ENCODE measurements around the gene TTLL3.

TTLL3 gene

DNA sequence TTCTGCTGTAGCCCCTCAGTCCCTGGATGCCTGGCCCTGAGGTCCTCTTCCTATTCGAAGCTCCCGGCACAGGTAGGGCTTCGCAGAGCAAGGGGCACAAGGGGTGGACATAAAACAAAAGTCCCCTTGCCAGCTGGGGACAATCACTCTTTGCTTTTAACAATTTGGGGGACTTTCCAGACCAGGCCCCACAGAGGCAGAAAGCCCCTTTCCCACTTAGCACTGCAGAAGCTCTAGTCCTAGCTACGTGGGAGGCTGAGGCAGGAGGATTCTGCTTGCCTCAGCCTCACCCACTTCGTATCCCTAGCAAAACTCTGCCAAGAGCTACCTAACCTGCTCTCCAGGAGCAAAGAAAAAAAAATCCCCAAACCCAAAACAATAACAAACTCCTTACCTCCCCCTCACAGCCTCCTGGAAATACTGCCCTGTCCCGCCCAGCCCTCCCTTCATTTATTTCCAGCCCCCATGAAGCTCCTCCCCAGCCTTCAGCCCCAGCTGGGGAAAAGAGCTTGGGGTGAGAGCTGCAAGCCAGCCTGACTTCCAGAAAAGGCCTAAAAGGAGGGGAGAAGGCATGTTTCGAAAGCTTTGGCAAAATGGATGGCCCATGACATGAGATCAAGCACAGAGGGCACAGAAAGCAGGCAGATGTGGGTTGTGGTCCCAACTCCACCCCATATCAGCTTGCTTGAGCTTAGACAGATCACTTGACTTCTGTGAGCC, 69.9 kb downstream of the TTLL3 start, which contains the start of gene CIDEC:
Gene CIDEC (minus strand): TSS at position 424 of the 720 bp plus-strand sequence. CDS start 1,767 bp downstream, outside the sequence.
- H3K27me3 ChIP-seq (ENCODE audit: insufficient read depth, low read length): peaks cover 10% of the 10 kb centered on the region
- no peak within 1 kb of the TSS for H2AFZ ChIP-seq (ENCODE audit: low read depth, low read length)
- no peaks in the 10 kb centered on the region for H3K9me3 ChIP-seq (ENCODE audit: low read length)
- H3K36me3 ChIP-seq (ENCODE audit: insufficient read depth, low read length): no peaks in the 10 kb centered on the region
- H3K4me3 ChIP-seq (ENCODE audit: low read length): no peak within 1 kb of the TSS
- no peaks in the 10 kb centered on the region for H3K4me1 ChIP-seq (ENCODE audit: insufficient read depth, low read length)

DNA sequence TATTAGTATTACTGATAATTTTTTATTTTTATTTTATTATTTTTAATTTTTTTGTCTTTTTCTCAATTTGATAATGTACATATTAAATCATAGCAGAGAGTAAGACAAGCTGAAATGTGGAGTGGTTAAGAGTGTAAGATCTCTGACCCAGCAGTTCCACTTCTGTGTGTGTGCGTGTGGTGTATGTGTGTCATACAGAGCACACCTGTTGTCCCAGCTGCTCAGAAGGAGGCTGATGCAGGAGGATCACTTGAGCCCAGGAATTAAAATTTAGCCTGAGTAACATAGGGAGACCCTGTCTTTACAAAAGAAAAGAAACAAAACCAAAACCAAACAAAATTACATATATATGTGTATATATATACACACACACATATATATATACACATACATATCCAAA, 71.4 kb downstream of the TTLL3 start:
- H3K4me3 ChIP-seq (ENCODE audit: low read length): no peak overlapping the region
- H3K4me1 ChIP-seq (ENCODE audit: insufficient read depth, low read length): no peaks in the 10 kb centered on the region
- H2AFZ ChIP-seq (ENCODE audit: low read depth, low read length): no peak overlapping the region
- peaks cover 10% of the 10 kb centered on the region for H3K27me3 ChIP-seq (ENCODE audit: insufficient read depth, low read length)
- no peaks in the 10 kb centered on the region for H3K9me3 ChIP-seq (ENCODE audit: low read length)
- H3K36me3 ChIP-seq (ENCODE audit: insufficient read depth, low read length): no peaks in the 10 kb centered on the region

DNA sequence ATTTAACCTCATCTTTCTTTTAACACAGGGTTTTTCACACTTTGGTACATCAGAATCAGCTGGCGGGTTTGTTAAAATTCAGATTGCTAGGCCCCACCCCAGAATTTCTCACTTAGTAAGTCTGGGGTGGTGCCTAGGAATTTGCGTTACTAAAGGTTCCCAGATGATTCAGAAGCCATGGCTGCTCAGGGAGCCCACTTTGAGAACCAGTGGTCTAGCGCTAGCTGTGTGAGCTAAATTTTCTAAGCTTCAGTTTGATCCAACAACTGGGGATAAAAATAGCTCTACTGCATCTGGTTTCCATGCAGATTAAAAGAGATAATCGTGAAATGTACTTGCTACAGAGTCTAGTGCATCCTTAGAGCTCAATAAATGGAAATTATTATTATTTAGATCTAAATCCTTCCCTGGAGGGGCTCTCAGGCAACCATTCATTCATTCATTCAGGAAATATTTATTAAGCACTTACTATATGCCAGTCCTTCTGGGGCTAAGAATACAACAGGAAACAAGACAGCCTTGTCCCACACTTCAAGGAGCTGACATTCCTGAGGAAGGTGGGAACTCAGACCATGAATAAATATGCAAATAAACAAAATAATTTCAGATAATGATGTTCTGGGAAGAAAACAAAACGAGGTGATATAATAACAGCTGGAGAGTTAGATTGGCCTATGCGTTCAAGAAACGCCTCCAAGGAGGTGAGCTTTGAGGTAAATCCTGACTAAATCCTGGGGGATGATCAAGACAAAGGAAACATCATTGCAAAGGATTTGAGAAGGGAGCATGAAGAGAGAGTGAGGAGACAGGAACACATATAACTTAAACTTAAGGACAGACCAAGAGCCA, 73.9 kb downstream of the TTLL3 start:
- H2AFZ ChIP-seq (ENCODE audit: low read depth, low read length): no peak overlapping the region
- no peak overlapping the region for H3K4me3 ChIP-seq (ENCODE audit: low read length)
- no peaks in the 10 kb centered on the region for H3K9me3 ChIP-seq (ENCODE audit: low read length)
- H3K4me1 ChIP-seq (ENCODE audit: insufficient read depth, low read length): no peaks in the 10 kb centered on the region
- H3K36me3 ChIP-seq (ENCODE audit: insufficient read depth, low read length): no peaks in the 10 kb centered on the region
- H3K27me3 ChIP-seq (ENCODE audit: insufficient read depth, low read length): peaks cover 10% of the 10 kb centered on the region

DNA sequence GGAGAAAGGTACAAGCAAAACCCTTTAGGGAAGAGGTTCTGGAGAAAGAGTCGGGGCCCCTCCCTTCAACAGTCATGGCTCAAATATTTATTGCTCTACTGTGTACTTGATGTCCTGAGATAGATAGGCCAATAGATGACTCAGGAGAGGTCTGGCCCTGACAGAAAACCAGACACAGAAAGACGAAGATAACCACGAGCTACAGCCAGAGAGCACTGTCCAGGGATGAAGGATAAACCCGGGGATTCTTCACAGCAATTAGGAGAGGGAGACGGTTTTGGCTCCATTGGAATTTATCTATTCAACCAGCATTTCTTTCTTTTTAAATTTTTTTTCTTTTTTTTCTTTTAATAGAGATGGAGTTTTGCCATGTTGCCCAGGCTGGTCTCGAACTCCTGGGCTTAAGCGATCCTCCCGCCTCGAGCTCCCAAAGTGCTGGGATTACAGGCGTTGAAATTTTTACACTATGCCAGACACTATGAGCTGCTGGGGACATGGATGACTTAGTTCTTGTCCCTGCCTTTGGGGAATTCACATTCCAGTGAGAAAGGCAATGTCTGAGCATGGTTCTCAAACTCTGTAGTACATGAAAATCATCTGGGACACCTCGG, 74.6 kb downstream of the TTLL3 start:
- H3K9me3 ChIP-seq (ENCODE audit: low read length): no peaks in the 10 kb centered on the region
- no peak overlapping the region for H3K4me3 ChIP-seq (ENCODE audit: low read length)
- H3K36me3 ChIP-seq (ENCODE audit: insufficient read depth, low read length): no peaks in the 10 kb centered on the region

More for the DNA sequence above, 74.6 kb downstream of the TTLL3 start:
- no peaks in the 10 kb centered on the region for H3K4me1 ChIP-seq (ENCODE audit: insufficient read depth, low read length)
- H2AFZ ChIP-seq (ENCODE audit: low read depth, low read length): no peak overlapping the region
- peaks cover 10% of the 10 kb centered on the region for H3K27me3 ChIP-seq (ENCODE audit: insufficient read depth, low read length)

All from neuron (in vitro differentiated cells).